Measurements from ENCODE around the gene ZNF441. TPM values are rescaled to one million over a fixed set of nuclear protein-coding genes. Genes with fewer than 3 reads are reported as not detected.

ZNF441 gene
- total and polyA plus RNA-seq, 2 of the 13 experiments (the other 11 are each of a cell fraction or from before 2014, with no cell fraction given): 2.8 to 10.0 TPM

- TF ChIP-seq JARID2 (CRISPR knock-in tag; IDR thresholded peaks at IDR 0.05; ENCODE audit: insufficient replicate concordance) (no peak), CHD2 (IDR thresholded peaks at IDR 0.05; ENCODE audit: low read depth, low read length) (no peak), RBFOX2 (IDR thresholded peaks at IDR 0.05; ENCODE audit: low read depth, low read length) (peak; percentile 56; the same call in 1 of the 2 replicates), WIZ (CRISPR knock-in tag; IDR thresholded peaks at IDR 0.05) (no peak), TARDBP (CRISPR knock-in tag; IDR thresholded peaks at IDR 0.05) (0 out of 2 replicates have a peak, but pooled peaks have one; percentile 24), HNF1A (IDR thresholded peaks at IDR 0.05; ENCODE audit: low read depth) (peak; percentile 89), HNF1A (CRISPR knock-in tag; IDR thresholded peaks at IDR 0.05; ENCODE audit: borderline replicate concordance) (peak; percentile 91)
- TF ChIP-seq, protein P1, sequence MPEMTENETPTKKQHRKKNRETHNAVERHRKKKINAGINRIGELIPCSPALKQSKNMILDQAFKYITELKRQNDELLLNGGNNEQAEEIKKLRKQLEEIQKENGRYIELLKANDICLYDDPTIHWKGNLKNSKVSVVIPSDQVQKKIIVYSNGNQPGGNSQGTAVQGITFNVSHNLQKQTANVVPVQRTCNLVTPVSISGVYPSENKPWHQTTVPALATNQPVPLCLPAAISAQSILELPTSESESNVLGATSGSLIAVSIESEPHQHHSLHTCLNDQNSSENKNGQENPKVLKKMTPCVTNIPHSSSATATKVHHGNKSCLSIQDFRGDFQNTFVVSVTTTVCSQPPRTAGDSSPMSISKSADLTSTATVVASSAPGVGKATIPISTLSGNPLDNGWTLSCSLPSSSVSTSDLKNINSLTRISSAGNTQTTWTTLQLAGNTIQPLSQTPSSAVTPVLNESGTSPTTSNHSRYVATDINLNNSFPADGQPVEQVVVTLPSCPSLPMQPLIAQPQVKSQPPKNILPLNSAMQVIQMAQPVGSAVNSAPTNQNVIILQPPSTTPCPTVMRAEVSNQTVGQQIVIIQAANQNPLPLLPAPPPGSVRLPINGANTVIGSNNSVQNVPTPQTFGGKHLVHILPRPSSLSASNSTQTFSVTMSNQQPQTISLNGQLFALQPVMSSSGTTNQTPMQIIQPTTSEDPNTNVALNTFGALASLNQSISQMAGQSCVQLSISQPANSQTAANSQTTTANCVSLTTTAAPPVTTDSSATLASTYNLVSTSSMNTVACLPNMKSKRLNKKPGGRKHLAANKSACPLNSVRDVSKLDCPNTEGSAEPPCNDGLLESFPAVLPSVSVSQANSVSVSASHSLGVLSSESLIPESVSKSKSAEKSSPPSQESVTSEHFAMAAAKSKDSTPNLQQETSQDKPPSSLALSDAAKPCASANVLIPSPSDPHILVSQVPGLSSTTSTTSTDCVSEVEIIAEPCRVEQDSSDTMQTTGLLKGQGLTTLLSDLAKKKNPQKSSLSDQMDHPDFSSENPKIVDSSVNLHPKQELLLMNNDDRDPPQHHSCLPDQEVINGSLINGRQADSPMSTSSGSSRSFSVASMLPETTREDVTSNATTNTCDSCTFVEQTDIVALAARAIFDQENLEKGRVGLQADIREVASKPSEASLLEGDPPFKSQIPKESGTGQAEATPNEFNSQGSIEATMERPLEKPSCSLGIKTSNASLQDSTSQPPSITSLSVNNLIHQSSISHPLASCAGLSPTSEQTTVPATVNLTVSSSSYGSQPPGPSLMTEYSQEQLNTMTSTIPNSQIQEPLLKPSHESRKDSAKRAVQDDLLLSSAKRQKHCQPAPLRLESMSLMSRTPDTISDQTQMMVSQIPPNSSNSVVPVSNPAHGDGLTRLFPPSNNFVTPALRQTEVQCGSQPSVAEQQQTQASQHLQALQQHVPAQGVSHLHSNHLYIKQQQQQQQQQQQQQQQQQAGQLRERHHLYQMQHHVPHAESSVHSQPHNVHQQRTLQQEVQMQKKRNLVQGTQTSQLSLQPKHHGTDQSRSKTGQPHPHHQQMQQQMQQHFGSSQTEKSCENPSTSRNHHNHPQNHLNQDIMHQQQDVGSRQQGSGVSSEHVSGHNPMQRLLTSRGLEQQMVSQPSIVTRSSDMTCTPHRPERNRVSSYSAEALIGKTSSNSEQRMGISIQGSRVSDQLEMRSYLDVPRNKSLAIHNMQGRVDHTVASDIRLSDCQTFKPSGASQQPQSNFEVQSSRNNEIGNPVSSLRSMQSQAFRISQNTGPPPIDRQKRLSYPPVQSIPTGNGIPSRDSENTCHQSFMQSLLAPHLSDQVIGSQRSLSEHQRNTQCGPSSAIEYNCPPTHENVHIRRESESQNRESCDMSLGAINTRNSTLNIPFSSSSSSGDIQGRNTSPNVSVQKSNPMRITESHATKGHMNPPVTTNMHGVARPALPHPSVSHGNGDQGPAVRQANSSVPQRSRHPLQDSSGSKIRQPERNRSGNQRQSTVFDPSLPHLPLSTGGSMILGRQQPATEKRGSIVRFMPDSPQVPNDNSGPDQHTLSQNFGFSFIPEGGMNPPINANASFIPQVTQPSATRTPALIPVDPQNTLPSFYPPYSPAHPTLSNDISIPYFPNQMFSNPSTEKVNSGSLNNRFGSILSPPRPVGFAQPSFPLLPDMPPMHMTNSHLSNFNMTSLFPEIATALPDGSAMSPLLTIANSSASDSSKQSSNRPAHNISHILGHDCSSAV (CRISPR knock-in tag; IDR thresholded peaks at IDR 0.05; ENCODE audit: borderline replicate concordance): no peak
These were observed 28.6 kb upstream of the ZNF441 start (continued) for GRCh38 chr19:11737964-11738745.

Measured in HepG2 (cell line).